GM18517 (cell line): ENCODE measurements around the gene EHMT1.

Experiments
- ATAC-seq: cut with Tn5 transposase; IDR thresholded peaks from one replicate; pipeline ENCODE4 v1.9.1; 2021; ENCODE audit warnings: mild to moderate bottlenecking, moderate library complexity; ENCODE audit not compliant: unreplicated experiment

Gene EHMT1

GRCh38 chr9:137817236-137818200 lies 198.7 kb downstream of the EHMT1 start:
- ATAC-seq = no peak

GRCh38 chr9:137818286-137818685 lies 199.5 kb downstream of the EHMT1 start:
- no peak for ATAC-seq

DNA sequence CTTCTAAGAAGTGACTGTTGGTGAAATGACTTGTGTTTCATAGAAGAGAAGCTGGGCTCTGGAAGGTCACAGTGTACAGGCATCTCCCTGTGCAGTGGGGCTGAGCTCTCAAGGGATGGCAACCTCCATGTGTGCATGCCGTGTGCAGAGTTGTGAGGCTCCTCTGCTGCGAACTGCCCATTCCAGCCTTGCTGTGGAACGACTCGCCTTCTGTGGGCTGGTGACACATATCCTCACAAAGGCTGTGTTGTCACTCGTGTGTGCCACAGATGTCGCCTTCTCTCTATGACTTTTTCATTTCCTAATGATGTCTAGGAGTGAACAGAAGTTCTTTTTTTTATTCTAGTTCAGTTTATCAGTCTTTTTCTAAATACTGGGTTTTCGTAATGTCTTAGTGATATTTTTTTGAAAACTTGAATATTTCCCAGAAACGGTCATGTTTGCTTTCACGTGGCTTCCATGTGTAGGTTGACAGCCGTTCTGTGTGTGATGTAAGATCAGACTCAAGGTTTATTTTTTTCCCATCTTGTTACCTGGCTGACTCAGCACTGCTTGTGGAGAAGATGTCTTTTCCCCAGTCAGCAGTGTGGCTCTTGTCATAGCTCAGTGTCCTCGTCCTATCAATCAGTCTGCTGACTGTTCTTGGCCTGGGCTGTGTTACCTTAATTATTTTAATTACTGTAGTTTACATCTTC lies 201.5 kb downstream of the EHMT1 start:
- ATAC-seq = no peak

- ATAC-seq = no peak
Observed at GRCh38 chr9:137823986-137824771, 205.4 kb downstream of the EHMT1 start.

- no peak for ATAC-seq
Observed at GRCh38 chr9:137825324-137825989, 206.7 kb downstream of the EHMT1 start.

DNA sequence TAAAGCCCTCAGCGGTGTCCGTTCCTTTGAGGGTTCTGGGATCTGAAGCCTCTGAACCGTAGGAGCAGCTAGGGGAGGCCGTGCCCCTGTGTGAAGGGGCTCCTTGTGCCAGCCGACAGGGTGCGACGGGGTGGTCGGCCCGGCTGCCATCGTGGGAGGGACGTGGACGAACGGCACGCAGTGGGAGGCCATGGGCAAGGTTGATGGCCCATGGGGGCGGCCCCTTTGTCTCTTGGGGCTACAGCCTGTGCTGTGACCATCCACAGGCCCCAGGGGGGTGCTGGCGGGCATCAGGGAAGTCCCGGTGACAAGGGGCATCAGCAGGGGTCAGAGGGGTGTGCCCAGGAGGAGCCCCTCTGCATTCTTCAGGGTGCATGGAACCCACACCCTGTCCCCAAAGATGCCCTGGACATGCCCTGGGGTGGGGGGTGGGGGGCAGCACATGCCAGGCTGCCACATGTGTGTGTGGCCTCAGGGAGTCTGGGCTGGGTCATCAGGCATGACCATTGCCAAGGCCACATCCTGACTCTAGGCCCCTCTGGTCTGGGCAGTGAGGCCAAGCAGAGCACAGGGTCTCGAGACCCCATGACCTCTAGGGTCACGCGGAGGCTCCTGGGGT lies 209.2 kb downstream of the EHMT1 start:
- no peak for ATAC-seq

DNA sequence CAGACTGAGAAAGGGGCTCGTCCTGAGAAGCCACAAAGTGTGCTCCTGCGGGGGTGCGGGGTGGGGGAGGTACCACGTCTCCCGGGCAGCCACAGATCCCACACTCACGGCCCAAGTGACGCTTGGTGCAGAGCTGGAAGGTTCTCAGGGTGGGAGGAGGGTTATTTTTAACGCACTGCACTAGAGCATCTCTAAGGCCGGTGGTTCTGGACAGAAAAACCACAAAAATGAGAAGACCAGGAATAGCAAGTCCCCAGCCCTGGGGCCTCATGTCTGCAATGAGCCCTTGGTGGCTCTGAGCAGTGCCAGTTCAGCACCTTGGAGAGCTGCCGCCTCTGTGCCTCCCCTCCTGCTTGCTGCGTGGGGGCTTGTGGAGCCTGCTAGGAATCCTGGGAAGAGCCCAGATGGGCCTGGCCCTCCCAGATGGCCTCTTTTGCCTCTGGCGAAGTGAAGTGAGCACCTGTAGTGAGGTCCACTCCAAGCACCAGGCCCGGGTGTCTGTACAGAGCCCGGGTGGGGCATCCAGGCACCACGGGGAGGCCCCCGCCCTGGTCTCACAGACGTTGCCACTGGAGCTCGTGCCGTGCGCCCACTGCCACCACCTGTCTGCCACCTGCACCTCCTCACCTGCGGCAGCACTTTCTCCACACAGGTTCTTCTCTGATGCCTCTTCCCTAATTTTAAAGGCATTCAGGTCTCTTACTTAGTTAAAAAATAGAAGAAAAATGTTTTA lies 209.9 kb downstream of the EHMT1 start:
- no peak for ATAC-seq

- no peak for ATAC-seq
Observed at GRCh38 chr9:137829260-137829996, 210.6 kb downstream of the EHMT1 start.

- ATAC-seq = no peak
Observed at GRCh38 chr9:137832191-137832700, 213.4 kb downstream of the EHMT1 start.

DNA sequence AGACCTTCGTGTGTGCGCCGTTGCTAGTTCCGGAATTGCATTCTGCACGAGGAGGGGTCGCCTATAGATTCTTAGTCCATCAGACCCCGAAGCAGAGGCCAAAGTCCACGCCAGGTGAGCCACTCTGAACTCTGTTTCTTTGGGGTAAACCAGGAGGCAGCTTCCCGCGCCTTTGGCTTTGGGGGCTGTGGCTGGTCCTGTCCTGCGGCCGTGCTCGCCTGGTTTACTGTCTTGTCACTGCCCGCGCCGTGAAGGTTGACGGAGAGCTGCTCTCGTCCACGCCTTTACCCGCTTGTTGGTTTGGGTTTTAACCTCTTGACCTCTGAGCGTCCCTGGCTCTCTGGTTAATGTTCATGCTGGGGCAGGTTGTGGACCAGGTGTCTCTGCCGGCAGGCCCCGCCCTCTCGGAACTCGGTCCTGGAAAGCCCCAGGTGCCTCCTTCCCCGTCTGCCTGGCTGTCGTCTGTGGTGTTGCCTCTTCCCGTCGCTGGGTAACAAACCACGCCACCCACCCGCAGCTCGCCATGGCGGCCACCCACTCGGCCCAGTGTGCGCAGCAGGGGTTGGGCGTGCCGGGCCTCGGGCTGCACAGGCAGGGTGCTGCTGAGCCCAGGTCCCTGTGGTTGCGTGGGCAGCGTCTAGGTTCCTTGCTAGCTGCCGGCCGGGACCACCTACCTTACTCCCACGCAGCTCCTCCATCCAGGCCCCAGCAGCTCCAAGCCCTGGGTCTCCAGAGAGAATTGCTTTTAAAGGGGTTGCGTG lies 214.2 kb downstream of the EHMT1 start:
- no peak for ATAC-seq

DNA sequence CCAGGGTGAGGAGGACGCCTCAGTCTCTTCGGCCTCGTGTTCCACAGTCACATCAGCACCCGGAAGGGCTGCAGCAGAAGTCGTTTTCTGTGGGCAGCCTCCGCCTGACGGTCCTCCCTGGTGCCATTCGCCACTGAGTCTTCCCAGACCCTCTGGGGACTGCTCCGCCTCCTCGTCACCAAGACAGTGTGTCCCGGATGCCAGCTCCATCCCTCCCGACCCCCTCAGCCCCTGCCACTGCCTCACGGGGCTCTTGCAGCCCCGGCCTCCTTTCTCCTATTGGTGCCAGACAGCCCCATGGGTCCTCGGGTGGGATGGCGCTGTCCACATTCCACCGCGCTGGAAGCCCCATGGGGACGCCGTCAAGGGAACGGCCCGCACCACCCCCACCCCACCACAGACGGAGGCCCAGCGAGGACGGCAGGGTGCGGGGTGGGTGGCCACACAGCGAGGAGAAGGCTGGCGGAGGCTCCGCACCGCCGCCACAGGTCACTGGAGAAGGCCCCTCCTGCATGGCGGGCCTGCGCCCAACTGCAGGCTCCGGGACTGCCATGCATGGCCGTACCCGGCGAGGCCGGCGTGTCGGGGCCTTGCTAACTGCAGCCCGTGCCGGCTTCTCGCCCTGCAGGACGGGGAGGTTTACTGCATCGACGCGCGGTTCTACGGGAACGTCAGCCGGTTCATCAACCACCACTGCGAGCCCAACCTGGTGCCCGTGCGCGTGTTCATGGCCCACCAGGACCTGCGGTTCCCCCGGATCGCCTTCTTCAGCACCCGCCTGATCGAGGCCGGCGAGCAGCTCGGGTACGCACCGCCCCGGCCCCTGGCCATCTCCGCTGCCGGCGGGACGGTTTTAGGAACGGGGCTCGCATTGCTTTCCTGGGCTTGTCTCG lies 215.2 kb downstream of the EHMT1 start:
- ATAC-seq = no peak

DNA sequence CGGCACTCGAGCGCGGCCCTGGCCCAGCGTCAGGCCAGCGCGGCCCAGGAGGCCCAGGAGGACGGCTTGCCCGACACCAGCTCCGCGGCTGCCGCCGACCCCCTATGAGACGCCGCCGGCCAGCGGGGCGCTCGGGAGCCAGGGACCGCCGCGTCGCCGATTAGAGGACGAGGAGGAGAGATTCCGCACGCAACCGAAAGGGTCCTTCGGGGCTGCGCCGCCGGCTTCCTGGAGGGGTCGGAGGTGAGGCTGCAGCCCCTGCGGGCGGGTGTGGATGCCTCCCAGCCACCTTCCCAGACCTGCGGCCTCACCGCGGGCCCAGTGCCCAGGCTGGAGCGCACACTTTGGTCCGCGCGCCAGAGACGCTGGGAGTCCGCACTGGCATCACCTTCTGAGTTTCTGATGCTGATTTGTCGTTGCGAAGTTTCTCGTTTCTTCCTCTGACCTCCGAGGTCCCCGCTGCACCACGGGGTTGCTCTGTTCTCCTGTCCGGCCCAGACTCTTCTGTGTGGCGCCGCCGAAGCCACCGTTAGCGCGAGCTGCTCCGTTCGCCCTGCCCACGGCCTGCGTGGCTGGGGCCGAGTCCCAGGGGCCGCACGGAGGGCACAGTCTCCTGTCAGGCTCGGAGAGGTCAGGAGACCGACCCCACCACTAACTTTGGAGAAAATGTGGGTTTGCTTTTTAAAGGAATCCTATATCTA lies 216.2 kb downstream of the EHMT1 start:
- no peak for ATAC-seq

DNA sequence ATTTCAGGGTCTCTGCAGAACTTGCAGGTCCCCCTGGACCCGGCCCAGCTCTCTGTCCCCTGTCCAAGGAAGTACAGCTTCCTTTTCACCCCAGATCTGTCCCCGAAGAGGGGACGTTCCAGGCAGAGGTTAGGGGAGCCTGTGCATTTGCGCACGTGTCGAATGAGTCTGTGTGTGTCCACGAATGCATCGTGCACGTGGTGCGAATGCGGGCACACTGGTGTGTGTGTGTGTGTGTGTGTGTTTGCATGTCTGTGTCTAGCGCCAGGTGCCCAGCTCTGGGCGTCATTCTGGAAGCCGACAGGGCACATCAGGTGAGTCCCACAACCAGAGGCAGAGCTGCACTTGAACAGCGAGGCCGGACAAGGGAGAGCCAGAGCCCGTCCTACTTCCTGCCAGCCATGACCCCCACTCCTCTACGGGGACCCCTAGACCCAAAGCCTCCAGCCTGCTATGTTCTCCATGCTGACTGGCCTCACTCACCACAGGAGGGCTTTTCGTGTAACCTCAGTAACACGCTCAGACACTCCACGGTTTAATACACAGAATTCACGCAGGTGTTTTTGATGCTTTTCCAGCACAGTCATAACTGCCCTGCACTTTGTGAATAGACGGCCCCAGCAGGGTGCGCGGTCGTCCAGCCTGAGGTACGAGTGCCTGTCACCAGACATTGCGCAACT lies 217.5 kb downstream of the EHMT1 start:
- no peak for ATAC-seq

DNA sequence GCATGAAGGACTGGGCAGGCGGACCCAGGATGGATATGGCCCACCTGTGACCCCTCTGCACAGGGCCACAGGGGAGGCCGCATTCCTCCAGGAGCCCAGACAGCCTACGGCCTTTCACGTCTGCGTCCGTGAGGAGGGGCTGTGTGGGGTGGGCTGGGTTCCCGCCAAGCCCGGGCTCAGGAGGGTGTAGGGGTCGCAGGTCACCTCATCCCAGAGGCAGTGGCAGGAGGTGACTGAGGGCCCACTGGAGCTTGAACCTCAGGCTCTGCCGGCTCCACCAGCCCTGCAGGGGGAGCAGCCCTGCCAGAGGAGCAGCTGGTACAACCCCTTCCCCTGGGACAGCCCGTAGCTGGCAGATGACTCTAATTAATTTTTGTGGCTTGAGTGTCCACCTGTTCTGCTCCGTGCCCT lies 218.0 kb downstream of the EHMT1 start:
- ATAC-seq = no peak

- no peak for ATAC-seq
Observed at GRCh38 chr9:137837345-137838278, 218.8 kb downstream of the EHMT1 start.
